NCI-H345 treated with DMSO at 0.1 percent for 48 hours (cell line): ENCODE data around the gene NDUFB2.
"Not testable (repeated sequence)": the region's sequence is repeated elsewhere in the genome, so short reads cannot be mapped to it uniquely, and the experiment has no call there.

Experiments used
- DNase-seq: peaks from one replicate; lab custom pipeline; 2025; ENCODE audit not compliant: unreplicated experiment; lab: John Stamatoyannopoulos, UW

Gene NDUFB2

GRCh38 chr7:140689199-140690152 lies 7.0 kb upstream of the NDUFB2 start:
- no peak for DNase-seq

DNA sequence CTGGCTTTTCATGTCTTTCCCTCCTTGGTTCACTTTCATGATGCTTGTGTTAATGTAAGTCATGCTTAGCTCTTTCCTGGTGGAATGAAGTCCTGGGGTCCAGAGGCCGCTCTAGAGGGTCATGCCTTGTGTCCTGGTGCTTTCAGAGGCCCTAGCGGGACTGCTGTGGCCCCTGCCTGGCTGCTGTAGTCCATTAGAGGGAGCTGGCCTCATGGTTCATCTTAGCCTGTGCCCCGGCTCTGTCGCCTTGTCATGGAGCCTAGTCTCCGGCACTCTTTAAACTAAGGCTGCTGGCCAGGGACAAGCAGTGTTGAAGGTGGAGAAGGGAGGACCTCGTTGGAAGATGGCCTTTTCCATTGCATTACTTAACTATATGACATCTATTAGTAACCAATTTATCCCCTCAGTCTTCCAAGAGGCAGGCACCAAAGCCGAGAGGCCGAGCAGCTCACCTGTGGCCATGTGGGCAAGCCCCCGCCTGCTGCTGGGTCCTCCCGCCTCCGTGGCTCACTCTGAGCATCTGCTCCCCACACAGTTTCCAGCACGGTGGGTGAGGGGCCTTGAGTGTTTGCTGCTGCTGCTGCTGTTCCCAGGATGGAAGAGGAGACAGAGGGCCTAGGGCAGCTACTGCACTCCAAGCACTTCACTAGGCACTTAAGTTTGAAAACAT lies 5.0 kb upstream of the NDUFB2 start:
- DNase-seq: no peak

GRCh38 chr7:140693849-140694248 lies 2.7 kb upstream of the NDUFB2 start:
- DNase-seq: not testable (repeated sequence)

DNA sequence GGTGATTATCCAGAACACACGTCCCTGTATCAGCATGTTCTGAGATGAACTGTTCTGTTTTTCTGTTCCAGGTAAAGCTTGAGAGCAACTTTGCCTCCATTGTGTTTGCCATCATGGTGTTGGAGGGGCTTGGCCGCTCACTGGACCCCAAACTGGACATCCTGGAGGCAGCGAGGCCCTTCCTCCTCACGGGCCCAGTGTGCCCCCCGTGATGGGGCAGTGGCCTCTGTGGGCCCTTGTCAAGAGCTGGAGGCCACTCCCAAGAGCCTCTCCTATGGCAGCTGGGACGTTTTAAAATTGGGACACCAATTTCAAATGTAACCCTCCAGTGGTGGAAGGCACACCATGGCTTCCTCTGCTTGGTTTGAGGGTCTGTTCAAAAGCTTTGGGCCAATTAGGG lies 1.9 kb upstream of the NDUFB2 start:
- DNase-seq: no peak

DNA sequence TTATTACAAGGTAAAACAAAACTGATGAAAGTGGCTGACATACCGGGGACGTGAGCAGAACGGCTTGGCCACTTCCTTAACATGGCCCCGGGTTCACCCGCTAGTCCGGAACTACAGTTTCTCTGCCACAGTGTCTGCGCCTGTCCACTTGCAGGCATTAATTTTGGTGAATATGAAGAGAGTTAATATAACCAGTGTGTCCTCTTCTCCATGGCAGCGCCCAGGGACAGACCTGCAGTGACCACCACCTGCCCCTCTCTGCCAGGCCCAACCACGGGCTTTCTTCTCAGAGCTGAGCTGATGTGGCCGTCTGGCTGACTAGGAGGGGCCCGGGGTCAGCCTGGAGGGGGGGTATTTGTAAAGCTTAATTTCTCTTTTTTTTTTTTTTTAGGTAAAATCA lies 1.1 kb upstream of the NDUFB2 start:
- DNase-seq: no peak

DNA sequence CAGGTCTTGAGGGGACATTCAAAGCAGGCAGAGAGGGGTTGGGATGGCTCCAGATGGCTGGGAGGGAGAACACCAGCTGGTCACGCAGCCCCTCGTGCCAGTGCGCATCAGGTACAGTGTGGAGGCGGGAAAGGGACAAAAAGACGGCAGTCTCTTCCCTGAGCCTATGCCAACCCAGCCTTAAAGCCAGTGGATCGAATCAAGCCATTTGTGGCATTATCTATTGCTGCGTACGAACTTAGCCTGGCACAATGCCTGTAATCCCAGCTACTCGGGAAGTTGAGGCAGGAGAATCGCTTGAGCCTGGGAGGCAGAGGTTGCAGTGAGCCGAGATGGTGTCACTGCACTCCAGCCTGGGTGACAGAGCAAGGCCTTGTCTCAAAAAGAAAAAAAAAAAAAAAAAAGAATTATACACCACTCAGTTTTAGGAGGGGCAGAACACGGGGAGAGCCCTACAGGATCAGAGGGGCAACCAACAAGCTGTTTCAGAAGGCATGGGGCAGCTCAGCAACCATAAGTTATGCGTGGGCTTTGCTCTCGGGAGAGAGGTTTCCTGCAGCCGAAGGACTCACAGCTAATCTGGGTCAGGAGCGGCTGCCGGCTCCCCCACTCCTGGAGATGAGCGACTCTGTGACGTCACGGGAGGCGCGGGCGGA lies 356 bp upstream of the NDUFB2 start:
- no peak for DNase-seq

- DNase-seq: no peak
Measured at GRCh38 chr7:140697447-140698143, 1.1 kb downstream of the NDUFB2 start.

DNA sequence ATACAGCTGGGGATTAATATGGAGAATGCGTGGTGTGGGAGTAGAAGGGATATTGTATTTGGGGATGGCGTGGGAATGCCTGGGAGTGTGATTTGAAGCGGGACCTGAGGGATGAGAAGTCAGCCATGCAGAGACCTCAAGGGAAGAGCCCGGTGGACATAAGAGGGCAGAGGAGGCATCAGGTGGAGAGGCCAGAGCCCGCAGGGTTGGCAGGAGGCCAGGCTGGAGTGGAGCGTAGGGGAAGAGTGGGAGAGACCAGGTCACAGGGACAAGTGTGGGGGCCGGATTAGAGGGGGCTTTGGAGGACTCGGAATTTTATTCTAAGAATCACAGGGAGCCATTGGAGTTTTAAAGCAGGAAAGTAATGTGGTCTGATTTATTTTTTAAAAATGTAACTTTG lies 2.0 kb downstream of the NDUFB2 start:
- no peak for DNase-seq

DNA sequence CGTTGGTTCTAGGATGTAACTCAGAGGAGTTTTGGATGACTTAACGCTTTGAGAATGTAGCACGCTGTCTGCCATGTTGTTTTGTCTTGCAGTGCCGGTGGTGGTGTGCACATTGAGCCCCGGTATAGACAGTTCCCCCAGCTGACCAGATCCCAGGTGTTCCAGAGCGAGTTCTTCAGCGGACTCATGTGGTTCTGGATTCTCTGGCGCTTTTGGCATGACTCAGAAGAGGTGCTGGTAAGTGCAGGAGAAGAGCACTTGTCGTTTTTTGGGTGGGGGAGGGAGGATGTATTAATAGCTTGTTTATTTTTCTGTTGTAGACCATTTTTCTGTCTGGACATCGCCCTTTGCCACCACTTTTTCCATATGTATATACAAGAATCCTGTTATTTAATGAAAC lies 6.3 kb downstream of the NDUFB2 start:
- no peak for DNase-seq

DNA sequence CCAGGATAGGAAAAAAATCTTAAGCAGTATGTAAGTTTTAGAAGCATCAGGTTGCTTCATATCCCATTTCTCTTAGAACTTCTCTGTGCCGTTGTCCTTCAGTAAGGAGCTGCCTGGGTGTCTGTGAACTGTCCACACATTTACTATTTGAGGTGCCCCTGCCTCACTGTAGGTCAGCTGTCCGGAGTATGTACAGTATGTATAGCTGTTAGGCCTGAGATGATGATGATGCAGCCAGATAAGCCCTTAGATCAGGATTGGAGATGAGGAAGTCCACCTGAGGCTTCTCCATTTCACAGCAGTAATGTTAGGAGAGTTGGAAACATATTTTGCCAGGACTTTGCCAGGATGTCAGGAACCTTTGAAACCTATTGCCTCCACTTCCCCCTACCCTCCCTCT lies 7.7 kb downstream of the NDUFB2 start:
- DNase-seq: no peak

DNA sequence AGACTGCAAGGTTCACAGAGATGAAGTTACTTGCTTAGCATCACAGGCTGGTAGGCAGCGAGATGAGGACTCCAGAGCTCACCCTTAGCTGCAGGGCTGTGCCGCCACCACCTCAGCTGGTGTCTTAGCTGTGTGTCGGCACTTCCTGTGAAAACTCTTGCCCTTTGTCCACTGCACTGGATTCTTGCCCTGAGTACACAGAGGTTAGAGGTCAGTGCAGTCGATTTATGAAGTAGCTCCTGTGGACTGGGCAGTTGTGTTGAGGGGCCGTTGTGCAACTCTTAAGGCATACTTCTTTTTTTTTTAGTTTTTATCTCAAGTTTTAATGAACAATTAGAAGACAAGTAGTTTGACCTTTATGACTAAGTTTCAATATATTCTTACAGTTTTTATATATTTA lies 10.6 kb downstream of the NDUFB2 start:
- DNase-seq: no peak

- DNase-seq: not testable (repeated sequence)
Measured at GRCh38 chr7:140708764-140709163, 12.3 kb downstream of the NDUFB2 start.

DNA sequence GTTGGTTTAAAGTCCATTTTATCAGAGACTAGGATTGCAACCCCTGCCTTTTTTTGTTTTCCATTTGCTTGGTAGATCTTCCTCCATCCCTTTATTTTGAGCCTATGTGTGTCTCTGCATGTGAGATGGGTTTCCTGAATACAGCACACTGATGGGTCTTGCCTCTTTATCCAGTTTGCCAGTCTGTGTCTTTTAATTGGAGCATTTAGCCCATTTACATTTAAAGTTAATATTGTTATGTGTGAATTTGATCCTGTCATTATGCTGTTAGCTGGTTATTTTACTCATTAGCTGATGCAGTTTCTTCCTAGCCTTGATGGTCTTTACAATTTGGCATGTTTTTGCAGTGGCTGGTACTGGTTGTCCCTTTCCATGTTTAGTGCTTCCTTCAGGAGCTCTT lies 15.9 kb downstream of the NDUFB2 start:
- DNase-seq: not testable (repeated sequence)

GRCh38 chr7:140714331-140715040 lies 18.0 kb downstream of the NDUFB2 start:
- no peak for DNase-seq

- DNase-seq: no peak
Measured at GRCh38 chr7:140719721-140720120, 23.2 kb downstream of the NDUFB2 start.

DNA sequence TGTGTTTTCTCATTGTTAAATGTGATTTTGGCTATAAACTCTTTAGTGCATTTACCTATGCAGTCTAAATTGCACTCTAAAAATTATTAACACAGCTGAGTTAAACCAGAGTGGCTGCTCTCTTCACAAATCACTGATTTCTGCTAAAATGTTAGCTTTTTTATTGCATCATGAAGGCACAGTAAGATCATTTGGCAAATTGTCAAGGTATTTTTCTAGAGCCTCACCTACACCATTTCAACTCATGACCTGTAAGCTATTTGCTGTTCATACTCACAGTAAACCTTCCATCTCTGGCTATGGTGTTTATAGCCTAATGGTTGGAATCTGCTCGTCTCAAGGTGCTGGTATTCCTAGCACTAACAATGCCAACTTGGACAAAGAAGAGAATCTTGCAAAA lies 25.7 kb downstream of the NDUFB2 start:
- no peak for DNase-seq

DNA sequence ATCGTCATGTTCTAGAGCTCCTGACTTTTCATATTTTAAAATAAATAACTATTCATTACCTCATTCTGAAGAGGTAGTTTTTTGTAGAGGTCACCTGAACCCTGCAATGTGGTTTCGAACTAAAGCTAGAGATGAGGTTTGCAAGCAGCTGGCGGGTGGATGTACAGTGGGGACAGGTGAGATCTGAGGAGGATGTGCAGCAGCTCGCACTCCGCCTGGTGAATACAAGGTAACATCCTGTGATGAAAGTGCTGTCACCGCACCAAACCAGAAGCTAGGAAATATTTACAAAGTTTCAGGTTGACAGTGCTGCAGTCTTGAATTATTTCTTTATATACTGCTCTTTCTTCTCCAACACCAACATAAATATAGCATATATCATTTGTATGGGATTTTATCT lies 26.5 kb downstream of the NDUFB2 start:
- DNase-seq: no peak

DNA sequence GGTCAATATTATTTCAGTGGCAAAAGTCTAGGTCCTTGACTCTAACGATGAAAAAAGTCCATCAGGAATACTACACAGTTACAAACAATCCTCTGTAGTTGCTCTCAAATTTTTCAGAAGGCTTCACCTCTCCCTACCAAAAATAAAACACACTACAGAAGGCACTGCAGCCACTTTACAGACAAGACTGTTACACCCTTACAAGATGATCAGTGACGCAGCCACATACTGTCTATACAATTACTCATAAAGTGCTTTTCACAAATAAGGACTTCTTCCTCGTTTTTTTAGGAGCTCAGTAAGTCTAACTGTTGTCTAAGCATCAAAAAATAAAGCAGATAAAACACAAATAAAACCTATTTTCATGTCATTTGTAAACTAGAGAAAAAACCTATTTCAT lies 27.1 kb downstream of the NDUFB2 start:
- DNase-seq: no peak

DNA sequence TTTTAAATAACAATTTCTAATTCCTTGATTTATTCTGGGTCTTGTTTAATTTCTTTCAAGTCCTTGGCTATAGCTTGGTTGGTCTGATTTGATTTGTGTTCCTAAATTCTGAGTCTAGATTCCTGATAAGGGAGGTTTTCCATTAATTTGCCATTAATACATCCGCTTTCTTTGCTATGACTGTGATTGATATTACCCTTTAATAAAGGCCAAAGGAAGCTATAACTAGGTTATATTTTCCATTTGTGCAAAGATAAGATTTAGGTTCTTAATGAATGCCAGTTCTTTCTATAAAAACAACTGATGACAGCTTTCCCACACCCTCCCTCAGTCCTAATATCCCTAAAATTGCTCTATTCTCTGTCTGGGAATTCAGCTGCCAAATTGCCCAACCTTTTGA lies 28.2 kb downstream of the NDUFB2 start:
- no peak for DNase-seq

- DNase-seq: no peak
Measured at GRCh38 chr7:140726281-140726680, 29.8 kb downstream of the NDUFB2 start.

DNA sequence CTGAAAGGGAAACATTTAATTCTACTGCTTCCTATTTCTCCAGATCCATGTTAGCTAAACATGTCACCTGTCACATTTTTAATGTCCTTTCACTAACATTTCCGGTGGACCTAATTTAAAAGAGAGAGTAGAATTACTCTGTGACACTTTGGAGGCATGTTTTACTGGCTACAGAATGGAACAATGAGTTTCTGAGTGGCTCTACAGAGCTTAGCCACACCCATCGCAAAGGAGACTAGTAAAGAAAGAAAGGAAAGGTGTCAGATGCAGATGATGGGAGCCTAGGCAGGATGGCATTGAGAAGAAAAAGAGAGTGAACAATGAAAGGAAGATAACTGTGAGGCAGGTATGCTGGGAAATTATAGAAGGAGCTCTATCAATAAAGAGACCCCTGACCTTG lies 35.9 kb downstream of the NDUFB2 start:
- DNase-seq: no peak
